Myocyte (in vitro differentiated cells): ENCODE data around the gene SLAMF7. TPM values are rescaled to one million over a fixed set of nuclear protein-coding genes. Genes with fewer than 3 reads are reported as not detected.

Experiments used
- DNase-seq: peaks from one replicate; pipeline ENCODE4 v3.0.0-alpha.2; 2012; ENCODE audit warnings: low read depth
- total RNA-seq: library from RNA; depleted of rRNA; stranded (reverse); fragments of >200 nt; gene quantifications from 2 replicates; pipeline ENCODE4 v1.2.3, GENCODE V29; 2014

SLAMF7 gene
- total RNA-seq, 1 donor from 2014 or later: not detected

GRCh38 chr1:160800645-160801408 is 61.8 kb downstream of the SLAMF7 start:
- DNase-seq: no peak

- no peak for DNase-seq
These were observed 63.0 kb downstream of the SLAMF7 start for GRCh38 chr1:160801836-160802580.

Other genes starting within 250 kb of the SLAMF7 start
- gene SLAMF6, start 216.0 kb upstream of the SLAMF7 start, total RNA-seq: not detected in 2 replicates
- not detected in 2 replicates for gene CD84, start 159.8 kb upstream of the SLAMF7 start, total RNA-seq
- gene SLAMF1, start 92.2 kb upstream of the SLAMF7 start, total RNA-seq: not detected in 2 replicates
- gene CD48, start 27.4 kb upstream of the SLAMF7 start, total RNA-seq: not detected in 2 replicates
- not detected in 2 replicates for gene LY9, start 56.9 kb downstream of the SLAMF7 start, total RNA-seq
- not detected in 2 replicates for gene CD244, start 123.6 kb downstream of the SLAMF7 start, total RNA-seq
- not detected in 2 replicates for gene ITLN1, start 145.9 kb downstream of the SLAMF7 start, total RNA-seq
- not detected in 2 replicates for gene ITLN2, start 215.6 kb downstream of the SLAMF7 start, total RNA-seq